Ovary (tissue), 9 donors: ENCODE measurements around the gene BMP2K. TPM values are rescaled to one million over a fixed set of nuclear protein-coding genes. Genes with fewer than 3 reads are reported as not detected.
"Not testable (repeated sequence)": the region's sequence is repeated elsewhere in the genome, so short reads cannot be mapped to it uniquely, and the experiment has no call there.

ENCODE experiments used
- DNase-seq, 5 donors: peaks; one replicate each; pipeline ENCODE4 v3.0.0-alpha.2; 2019 to 2020
- H3K27ac ChIP-seq, 2 donors: fragments of 200-600 bp; one replicate each; pipeline versions ENCODE4 v1.5.1 to v1.8.0; 2019 to 2022
- H3K27me3 ChIP-seq: fragments of 200-600 bp; one replicate; pipeline ENCODE4 v1.8.0; 2022
- H3K36me3 ChIP-seq: fragments of 200-600 bp; sonication (generic); one replicate; pipeline ENCODE4 v1.5.1; 2019
- H3K4me1 ChIP-seq: one replicate; pipeline ENCODE4 v1.8.1; 2013; ENCODE audit warnings: mild to moderate bottlenecking, moderate library complexity; ENCODE audit not compliant: insufficient read depth
- H3K4me3 ChIP-seq: fragments of 200-600 bp; sonication (generic); one replicate; pipeline ENCODE4 v1.5.1; 2017
- H3K9me3 ChIP-seq, 2 donors: fragments of 200-600 bp in 1 of 2; sonication (generic) in 1 of 2; one replicate each; pipeline versions ENCODE4 v1.5.1 to v1.8.1; 2013 to 2019; ENCODE audit warnings: mild to moderate bottlenecking in 1 of 2, moderate library complexity in 1 of 2
- CTCF ChIP-seq, 3 donors: fragments of 450-650 bp in 2 of 3; fragments of 200-600 bp in 1 of 3; IDR thresholded peaks; one replicate each; pipeline versions ENCODE4 v1.5.1 to v1.8.0; 2016 to 2022; ENCODE audit warnings: antibody characterized with exemption in 3 of 3, mild to moderate bottlenecking in 1 of 3
- EP300 ChIP-seq: sonication (generic); formaldehyde crosslinking; IDR thresholded peaks from one replicate; pipeline ENCODE4 v1.6.1; 2017; ENCODE audit warnings: antibody characterized with exemption
- POLR2A ChIP-seq: fragments of 450-650 bp; IDR thresholded peaks from one replicate; pipeline ENCODE4 v1.6.1; 2017; ENCODE audit warnings: antibody characterized with exemption, mild to moderate bottlenecking, moderate library complexity
- WGBS, 3 donors: extraction: QIAGEN DNeasy Blood & Tissue Kit in 1 of 3; methylation state at CpG; one replicate each; pipeline versions ENCODE4 v1.1.5 to v1.1.7; 2013 to 2017; 5-methylcytosine and 5-hydroxymethylcytosine counted together
- intact Hi-C, 4 donors: fragments of 100-400 bp; cut with DNase I; formaldehyde crosslinking; loops; one replicate each; pipeline versions ENCODE4 v1.11.0 to v1.15.1; 2022 to 2023
- polyA plus RNA-seq, 2 donors: library from polyadenylated mRNA; stranded (reverse); fragments of 200-250 nt in 1 of 2; fragments of 350-450 nt in 1 of 2; fragmentation: Illumina TruSeq in 1 of 2; extraction: RNeasy Lipid Tissue Mini Kit (QIAGEN cat#74804) in 1 of 2; gene quantifications; one replicate each; pipeline ENCODE4 v1.2.3, GENCODE V29; 2013 to 2014
- total RNA-seq, 7 donors: library from RNA; depleted of rRNA in 2 of 7; stranded (reverse); fragments of >200 nt in 2 of 7; fragmentation: NEBNext Ultra II Directional in 3 of 7; extraction: Animal tissue kit (Norgen Biotek cat#: 25700) in 3 of 7; gene quantifications; one replicate each; pipeline versions ENCODE4 v1.1.0 to v1.2.4, GENCODE V29; 2016 to 2023
- donor health status: DM: no; HTN: no; CAD: no; lungs with moderate emphysema.
- donor health status: DM: no; HTN: no; CAD: no.
- donor health status: Bipolar disorder and iron deficiency.
- donor health status: DM: yes; HTN: yes; CAD: no.
- donor health status: DM: no; HTN: no; CAD: no.
- donor health status: DM: yes; HTN: yes; CAD: no.

The BMP2K gene
- total and polyA plus RNA-seq, 9 donors: 4.8 to 57.3 (median 21.2) TPM

GRCh38 chr4:78907638-78908037, 131.5 kb downstream of the BMP2K start:
- WGBS, 3 donors: 13 to 48% (median 14%) methylated on average over 6 of the region's 6 CpGs
- TF ChIP-seq EP300: no peak
- TF ChIP-seq CTCF (IDR thresholded peaks at IDR 0.05): no peak
- TF ChIP-seq POLR2A: no peak
- intact Hi-C loops: no loop called here
- Histone ChIP-seq H3K27ac (no peak overlapping the region), H3K9me3 (no peaks in the 10 kb centered on the region), H3K36me3 (no peaks in the 10 kb centered on the region), H3K4me1 (peaks cover 3% of the 10 kb centered on the region), H3K27me3 (no peaks in the 10 kb centered on the region), H3K4me3 (no peak overlapping the region)
- no peak for DNase-seq

DNA sequence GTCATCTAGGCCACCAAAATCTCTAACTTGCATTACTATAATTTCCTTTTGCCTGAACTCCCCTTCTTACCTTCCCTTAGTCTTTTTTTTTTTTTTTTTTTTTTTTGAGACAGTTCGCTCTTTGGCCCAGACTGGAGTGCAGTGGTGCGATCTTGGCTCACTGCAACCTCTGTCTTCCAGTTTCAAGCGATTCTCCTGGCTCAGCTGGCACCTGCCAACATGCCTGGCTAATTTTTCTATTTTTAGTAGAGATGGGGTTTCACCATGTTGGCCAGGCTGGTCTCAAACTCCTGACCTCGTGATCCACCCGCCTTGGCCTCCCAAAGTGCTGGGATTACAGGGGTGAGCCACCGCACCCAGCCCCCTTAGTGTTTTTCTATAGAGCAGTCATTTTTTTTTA, 132.8 kb downstream of the BMP2K start:
- DNase-seq, H3K9me3 ChIP-seq, H3K36me3 ChIP-seq, intact Hi-C loops, H3K4me3 ChIP-seq, H3K27me3 ChIP-seq, H3K27ac ChIP-seq, H3K4me1 ChIP-seq: not testable (repeated sequence)
- WGBS, 3 donors: 95 to 98% (median 97%) methylated on average over 6 of the region's 6 CpGs

DNA sequence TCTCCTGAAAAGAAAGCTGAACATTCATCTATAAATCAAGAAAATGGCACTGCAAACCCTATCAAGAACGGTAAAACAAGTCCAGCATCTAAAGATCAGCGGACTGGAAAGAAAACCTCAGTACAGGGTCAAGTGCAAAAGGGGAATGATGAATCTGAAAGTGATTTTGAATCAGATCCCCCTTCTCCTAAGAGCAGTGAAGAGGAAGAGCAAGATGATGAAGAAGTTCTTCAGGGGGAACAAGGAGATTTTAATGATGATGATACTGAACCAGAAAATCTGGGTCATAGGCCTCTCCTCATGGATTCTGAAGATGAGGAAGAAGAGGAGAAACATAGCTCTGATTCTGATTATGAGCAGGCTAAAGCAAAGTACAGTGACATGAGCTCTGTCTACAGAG, 134.5 kb downstream of the BMP2K start:
- Histone ChIP-seq H3K4me3 (no peak overlapping the region), H3K4me1 (peaks cover 3% of the 10 kb centered on the region), H3K27ac (no peak overlapping the region), H3K36me3 (no peaks in the 10 kb centered on the region), H3K9me3 (no peaks in the 10 kb centered on the region), H3K27me3 (no peaks in the 10 kb centered on the region)
- intact Hi-C loops: no loop called here
- no peak for TF ChIP-seq POLR2A
- no peak for TF ChIP-seq CTCF (IDR thresholded peaks at IDR 0.05)
- no peak for TF ChIP-seq EP300
- WGBS, 3 donors: 87 to 95% (median 91%) methylated on average over 2 of the region's 2 CpGs
- DNase-seq: no peak

GRCh38 chr4:78922207-78922606, 146.1 kb downstream of the BMP2K start:
- WGBS, 3 donors: 91 to 92% (median 91%) methylated on average over 4 of the region's 4 CpGs
- intact Hi-C loops: no loop called here
- no peaks in the 10 kb centered on the region for H3K4me1 ChIP-seq
- H3K9me3 ChIP-seq: no peaks in the 10 kb centered on the region
- no peaks in the 10 kb centered on the region for H3K27me3 ChIP-seq
- H3K4me3 ChIP-seq: no peak overlapping the region
- no peak overlapping the region for H3K27ac ChIP-seq
- DNase-seq: no peak
- no peaks in the 10 kb centered on the region for H3K36me3 ChIP-seq
- no peak for TF ChIP-seq POLR2A

DNA sequence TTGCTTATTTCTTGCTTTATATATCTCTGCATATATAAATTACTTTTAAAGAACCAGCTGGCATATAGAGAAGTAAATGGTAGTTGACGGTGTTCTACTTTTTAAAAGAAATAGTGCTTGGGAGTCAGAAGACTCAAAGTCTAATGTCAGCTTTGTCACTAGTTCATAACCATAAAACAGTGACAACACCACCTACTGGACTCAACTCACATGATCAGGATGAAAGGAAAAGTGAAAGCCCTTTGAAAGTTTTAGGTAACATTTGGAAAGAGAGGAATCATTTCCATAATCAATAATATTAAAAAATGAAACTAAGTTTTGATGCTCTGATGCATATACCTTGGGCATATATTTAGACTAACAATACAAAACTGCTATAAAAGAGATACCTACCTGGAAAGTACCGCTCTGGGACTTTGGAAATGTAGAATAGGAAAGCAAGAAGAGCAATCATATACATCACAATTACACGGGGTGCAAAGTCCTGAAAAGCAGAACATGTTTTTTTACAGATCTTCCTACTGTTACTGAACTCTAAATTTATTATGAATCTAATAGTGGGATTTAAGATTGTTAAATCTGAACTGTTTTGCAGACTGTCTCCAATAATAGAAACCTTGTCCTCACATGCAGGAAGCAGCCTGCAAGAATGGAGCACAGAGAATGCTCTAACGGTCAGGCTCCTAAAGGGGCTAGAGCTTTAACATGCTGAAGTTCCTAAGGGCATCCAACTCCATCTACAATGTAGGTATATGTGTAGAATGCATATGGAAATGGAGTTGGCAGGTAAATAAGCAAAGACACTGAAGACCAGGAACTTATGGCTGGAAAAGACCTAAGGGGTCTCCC, 147.5 kb downstream of the BMP2K start:
- intact Hi-C loops: no loop called here
- Histone ChIP-seq H3K27ac (no peak overlapping the region), H3K36me3 (no peaks in the 10 kb centered on the region), H3K27me3 (no peaks in the 10 kb centered on the region), H3K4me3 (no peak overlapping the region), H3K4me1 (no peaks in the 10 kb centered on the region), H3K9me3 (no peaks in the 10 kb centered on the region)
- WGBS, 3 donors: 83 to 90% (median 86%) methylated on average over 4 of the region's 4 CpGs
- TF ChIP-seq POLR2A: no peak
- TF ChIP-seq EP300: no peak
- no peak for TF ChIP-seq CTCF (IDR thresholded peaks at IDR 0.05)
- DNase-seq: no peak
